Measurements from ENCODE around the gene LRP1B.

- no peak for TF ChIP-seq CTCF (IDR thresholded peaks at IDR 0.05)
- no peak for TF ChIP-seq POLR2A (IDR thresholded peaks at IDR 0.05)
Observed at GRCh38 chr2:141709756-141710155, 421.1 kb downstream of the LRP1B start.

Measured in Peyer's patch (tissue), 4 donors.